ENCODE results near the gene ASF1A.

DNA sequence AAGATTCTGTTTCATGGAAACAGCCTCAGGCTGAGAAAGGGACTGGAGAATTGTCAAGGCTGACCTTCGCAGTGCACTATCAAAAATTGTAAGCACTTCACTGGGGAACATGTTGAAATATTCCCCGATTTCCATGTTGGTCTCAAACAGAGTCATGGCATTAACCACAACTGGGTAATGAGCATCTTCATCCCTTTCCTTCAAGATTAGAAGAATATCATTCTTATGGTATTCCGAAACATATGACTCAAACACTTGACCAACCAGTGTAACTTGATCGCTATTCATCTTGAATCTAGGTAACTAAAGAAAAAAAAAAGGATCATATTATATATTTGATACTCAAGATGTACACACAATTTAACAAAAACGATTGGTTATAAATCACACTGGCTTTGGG, 37.5 kb downstream of the ASF1A start:
- TF ChIP-seq CTCF (conservative IDR thresholded peaks at IDR 0.05; ENCODE audit: low read length) (no peak), EZH2phosphoT487 (IDR thresholded peaks at IDR 0.05; ENCODE audit: borderline replicate concordance, low read depth, low read length) (no peak)
